ENCODE results near the gene UXT. TPM values are rescaled to one million over a fixed set of nuclear protein-coding genes. Genes with fewer than 3 reads are reported as not detected.

Gene UXT
- total RNA-seq, 3 donors from 2014 or later (not counting 1 experiment from before 2014, with no cell fraction given) = 88.2 to 102 (median 95.4) TPM

- Histone ChIP-seq H3K9me3 (ENCODE audit: control insufficient read depth, insufficient read depth, low read length) (no peaks in the 10 kb centered on the region), H3K27me3 (ENCODE audit: control insufficient read depth, insufficient read depth, low read length) (no peaks in the 10 kb centered on the region), H3K4me3 (ENCODE audit: low read length) (peak overlapping the region; percentile 89), H3K36me3 (ENCODE audit: control insufficient read depth, insufficient read depth, low read length) (peaks cover 21% of the 10 kb centered on the region), H3K27ac (ENCODE audit: low read length) (peak overlapping the region; percentile 99), H3K4me1 (ENCODE audit: control insufficient read depth, insufficient read depth, low read length) (peaks cover 8% of the 10 kb centered on the region)
- Mint-ChIP-seq H3K36me3 (no peaks in the 10 kb centered on the region), H3K27me3 (ENCODE audit: low read depth in 2 of 2) (no peaks in the 10 kb centered on the region), H3K27ac (peak overlapping the region; percentile 93), H3K4me3 (peak overlapping the region; percentile 83), H3K4me1 (peaks cover 0 to 8% of the 10 kb centered on the region in 2 donors), H3K9me3 (no peaks in the 10 kb centered on the region)
- WGBS (ENCODE audit: insufficient coverage) = 3% methylated on average over 13 of the region's 13 CpGs
- ATAC-seq (no peak), DNase-seq (no peak)
- TF ChIP-seq, protein P1, sequence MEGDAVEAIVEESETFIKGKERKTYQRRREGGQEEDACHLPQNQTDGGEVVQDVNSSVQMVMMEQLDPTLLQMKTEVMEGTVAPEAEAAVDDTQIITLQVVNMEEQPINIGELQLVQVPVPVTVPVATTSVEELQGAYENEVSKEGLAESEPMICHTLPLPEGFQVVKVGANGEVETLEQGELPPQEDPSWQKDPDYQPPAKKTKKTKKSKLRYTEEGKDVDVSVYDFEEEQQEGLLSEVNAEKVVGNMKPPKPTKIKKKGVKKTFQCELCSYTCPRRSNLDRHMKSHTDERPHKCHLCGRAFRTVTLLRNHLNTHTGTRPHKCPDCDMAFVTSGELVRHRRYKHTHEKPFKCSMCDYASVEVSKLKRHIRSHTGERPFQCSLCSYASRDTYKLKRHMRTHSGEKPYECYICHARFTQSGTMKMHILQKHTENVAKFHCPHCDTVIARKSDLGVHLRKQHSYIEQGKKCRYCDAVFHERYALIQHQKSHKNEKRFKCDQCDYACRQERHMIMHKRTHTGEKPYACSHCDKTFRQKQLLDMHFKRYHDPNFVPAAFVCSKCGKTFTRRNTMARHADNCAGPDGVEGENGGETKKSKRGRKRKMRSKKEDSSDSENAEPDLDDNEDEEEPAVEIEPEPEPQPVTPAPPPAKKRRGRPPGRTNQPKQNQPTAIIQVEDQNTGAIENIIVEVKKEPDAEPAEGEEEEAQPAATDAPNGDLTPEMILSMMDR (IDR thresholded peaks at IDR 0.05) = no peak
- intact Hi-C loops (cut with micrococcal nuclease) = loop anchor here (2.0 to 10.0 kb wide), 5 partner anchors 36 to 1299 kb away; partner anchors contain the start of genes ARAF, CDK16 and OTUD5
Observed at GRCh38 chrX:47658301-47658683, 688 bp downstream of the UXT start.

- WGBS (ENCODE audit: insufficient coverage) = 19% methylated on average over 19 of the region's 19 CpGs
- no peaks in the 10 kb centered on the region for H3K27me3 Mint-ChIP-seq (ENCODE audit: low read depth in 2 of 2)
- Histone ChIP-seq H3K27ac (ENCODE audit: low read length) (peak overlapping the region; percentile 44), H3K9me3 (ENCODE audit: control insufficient read depth, insufficient read depth, low read length) (no peaks in the 10 kb centered on the region), H3K36me3 (ENCODE audit: control insufficient read depth, insufficient read depth, low read length) (peaks cover 14% of the 10 kb centered on the region), H3K27me3 (ENCODE audit: control insufficient read depth, insufficient read depth, low read length) (no peaks in the 10 kb centered on the region), H3K4me3 (ENCODE audit: low read length) (peak overlapping the region; percentile 56), H3K4me1 (ENCODE audit: control insufficient read depth, insufficient read depth, low read length) (peaks cover 22% of the 10 kb centered on the region)
- intact Hi-C loops (cut with micrococcal nuclease) = loop anchor here (2.0 to 10.0 kb wide), 3 partner anchors 16 to 436 kb away; partner anchors contain the start of gene CDK16
- DNase-seq = no peak
- no peaks in the 10 kb centered on the region for H3K36me3 Mint-ChIP-seq
- ATAC-seq = no peak
- H3K9me3 Mint-ChIP-seq = no peaks in the 10 kb centered on the region
- peaks cover 15 to 23% of the 10 kb centered on the region in 2 donors for H3K4me1 Mint-ChIP-seq
- H3K4me3 Mint-ChIP-seq = peak overlapping the region; percentile 88
- peak overlapping the region; percentile 83 to 85 for H3K27ac Mint-ChIP-seq
- TF ChIP-seq, protein P1 (IDR thresholded peaks at IDR 0.05) = no peak
Observed at GRCh38 chrX:47651043-47651905, 7.7 kb downstream of the UXT start.

DNA sequence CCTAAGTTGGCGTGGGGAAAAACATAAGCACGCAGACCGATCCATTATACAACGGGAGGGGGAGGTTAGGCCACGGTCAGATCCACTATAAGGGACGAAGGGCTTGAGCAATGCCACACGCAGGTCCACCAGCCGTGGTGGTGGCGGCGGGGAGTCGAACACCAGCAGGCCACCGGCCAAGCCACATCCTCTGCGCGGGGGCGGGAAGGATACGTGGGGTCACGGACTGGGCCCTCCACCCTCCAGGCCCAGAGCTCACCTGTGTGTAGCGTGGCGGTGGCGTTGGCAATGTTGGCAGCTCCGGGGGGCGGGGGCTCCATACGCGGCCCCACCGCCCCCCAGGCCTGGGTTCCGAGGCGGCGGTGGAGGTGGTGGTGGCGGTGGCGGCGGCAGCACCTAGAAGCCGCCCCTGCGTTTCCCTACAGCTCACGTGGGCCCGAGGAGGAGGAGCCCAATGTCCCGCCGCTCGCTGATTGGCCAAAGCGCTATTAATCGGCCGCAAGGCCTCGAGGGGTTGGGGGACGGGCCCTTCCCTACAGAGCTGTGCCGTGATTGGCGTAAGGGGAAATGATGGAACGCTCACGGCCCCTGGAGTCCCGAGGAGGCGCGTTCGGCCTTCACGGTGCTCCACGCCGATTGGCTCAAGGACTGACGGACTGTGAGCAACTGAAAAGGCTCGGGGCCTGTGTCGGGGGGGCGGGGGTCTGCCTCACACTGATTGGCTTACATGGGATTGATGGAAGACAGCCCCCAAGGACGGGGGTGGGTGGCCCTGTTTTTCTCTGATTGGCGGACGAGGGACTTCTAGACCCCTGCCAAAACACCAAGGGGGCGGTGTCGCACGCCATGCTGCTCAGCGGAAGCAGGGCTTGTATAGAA, 8.6 kb downstream of the UXT start, which contains the start of gene ELK1:
Gene ELK1, minus strand, starts transcription at position 400 of the 879 bp plus-strand sequence. CDS start 9,122 bp downstream, outside the sequence.
- H3K4me3 Mint-ChIP-seq = peak within 1 kb of the TSS; percentile 88
- peaks cover 15 to 23% of the 10 kb centered on the region in 2 donors for H3K4me1 Mint-ChIP-seq
- intact Hi-C loops (cut with micrococcal nuclease) = loop anchor here (2.0 to 10.0 kb wide), 3 partner anchors 16 to 436 kb away; partner anchors contain the start of gene CDK16
- peak; percentile 81 to 94 for DNase-seq
- H3K9me3 Mint-ChIP-seq = no peaks in the 10 kb centered on the region
- Histone ChIP-seq H3K9me3 (ENCODE audit: control insufficient read depth, insufficient read depth, low read length) (no peaks in the 10 kb centered on the region), H3K4me3 (ENCODE audit: low read length) (peak within 1 kb of the TSS; percentile 56), H3K4me1 (ENCODE audit: control insufficient read depth, insufficient read depth, low read length) (peaks cover 22% of the 10 kb centered on the region), H3K27ac (ENCODE audit: low read length) (peak within 1 kb of the TSS; percentile 64), H3K36me3 (ENCODE audit: control insufficient read depth, insufficient read depth, low read length) (peaks cover 8% of the 10 kb centered on the region), H3K27me3 (ENCODE audit: control insufficient read depth, insufficient read depth, low read length) (no peaks in the 10 kb centered on the region)
- peak within 1 kb of the TSS; percentile 83 to 85 for H3K27ac Mint-ChIP-seq
- under 1% methylated on average over 65 of the region's 65 CpGs for WGBS (ENCODE audit: insufficient coverage)
- ATAC-seq = peak; percentile 88 to 97 (median 91)
- no peaks in the 10 kb centered on the region for H3K36me3 Mint-ChIP-seq
- H3K27me3 Mint-ChIP-seq (ENCODE audit: low read depth in 2 of 2) = no peaks in the 10 kb centered on the region
- TF ChIP-seq, protein P1 (IDR thresholded peaks at IDR 0.05) = no peak

All from natural killer cell (primary cell).